PC-3 (cell line): ENCODE data around the gene GNGT1. TPM values are rescaled to one million over a fixed set of nuclear protein-coding genes. Genes with fewer than 3 reads are reported as not detected.
"Not testable (repeated sequence)": the region's sequence is repeated elsewhere in the genome, so short reads cannot be mapped to it uniquely, and the experiment has no call there.

Experiments
- ATAC-seq: fragments of 200-7000 bp; cut with Tn5 transposase; 2 replicates; pipeline ENCODE4 v1.9.1; 2020; ENCODE audit warnings: mild to moderate bottlenecking, moderate library complexity
- BruUV-seq: library from RNA; stranded (reverse); fragments of 400-500 nt; replicated peaks from 2 replicates; lab custom pipeline; 2021; lab: Mats Ljungman, UMichigan
- CTCF ChIA-PET: fragments of 300-600 bp; sonication (Branson Sonifier 250); formaldehyde crosslinking; loops from one replicate; lab custom pipeline; 2022; ENCODE audit warnings: antibody characterized with exemption; lab: Charles Lee
- POLR2A ChIA-PET: fragments of 300-600 bp; sonication (Branson Sonifier 250); formaldehyde crosslinking; loops from one replicate; lab custom pipeline; 2022; ENCODE audit warnings: antibody characterized with exemption; ENCODE audit not compliant: unreplicated experiment; lab: Charles Lee
- DNase-seq: peaks from one replicate; pipeline ENCODE4 v3.0.0-alpha.2; 2015
- H2AFZ ChIP-seq: fragments of 300-600 bp; sonication (generic); 2 replicates; pipeline ENCODE4 v1.6.0; 2016; ENCODE audit warnings: antibody characterized with exemption, low read length
- H3F3A ChIP-seq: fragments of 300-600 bp; sonication (generic); one replicate; pipeline ENCODE4 v1.6.0; 2017; ENCODE audit warnings: antibody characterized with exemption, low read length, control low read depth, mild to moderate bottlenecking; ENCODE audit not compliant: unreplicated experiment
- H3K27ac ChIP-seq: fragments of 300-600 bp; sonication (generic); 2 replicates; pipeline ENCODE4 v1.5.1; 2016; ENCODE audit warnings: mild to moderate bottlenecking, low read length
- H3K27me3 ChIP-seq: fragments of 300-600 bp; sonication (generic); 2 replicates; pipeline ENCODE4 v1.6.1; 2016; ENCODE audit warnings: low read length, mixed read lengths
- H3K36me3 ChIP-seq: fragments of 300-600 bp; sonication (generic); 2 replicates; pipeline ENCODE4 v1.6.1; 2016; ENCODE audit warnings: low read depth, mixed run types, low read length, mixed read lengths
- H3K4me1 ChIP-seq: fragments of 300-600 bp; sonication (generic); 2 replicates; pipeline ENCODE4 v1.5.1; 2016; ENCODE audit warnings: low read length; ENCODE audit not compliant: insufficient read depth
- H3K4me2 ChIP-seq: fragments of 300-600 bp; sonication (generic); 2 replicates; pipeline ENCODE4 v1.6.0; 2016; ENCODE audit warnings: low read length
- H3K4me3 ChIP-seq: fragments of 300-600 bp; sonication (generic); 2 replicates; pipeline ENCODE4 v1.5.1; 2016; ENCODE audit warnings: mild to moderate bottlenecking, low read length, mixed read lengths
- H3K79me2 ChIP-seq: fragments of 300-600 bp; sonication (generic); 2 replicates; pipeline ENCODE4 v1.6.1; 2017; ENCODE audit warnings: low read length, mixed read lengths
- H3K9ac ChIP-seq: fragments of 300-600 bp; sonication (generic); 2 replicates; pipeline ENCODE4 v1.6.0; 2016; ENCODE audit warnings: mild to moderate bottlenecking, low read length
- H3K9me2 ChIP-seq: fragments of 300-600 bp; sonication (generic); replicated peaks from 2 replicates; pipeline ENCODE4 v1.6.1; 2016; ENCODE audit warnings: mixed run types, low read length, mixed read lengths
- H3K9me3 ChIP-seq: fragments of 300-600 bp; sonication (generic); 2 replicates; pipeline ENCODE4 v1.6.1; 2016; ENCODE audit warnings: low read length, mixed read lengths
- H4K20me1 ChIP-seq: fragments of 300-600 bp; sonication (generic); 2 replicates; pipeline ENCODE4 v1.6.1; 2016; ENCODE audit warnings: low read length, mixed read lengths
- CTCF ChIP-seq: fragments of 300-600 bp; sonication (generic); conservative IDR thresholded peaks from 2 replicates; pipeline ENCODE4 v1.5.1; 2017; ENCODE audit warnings: antibody characterized with exemption, low read depth, mild to moderate bottlenecking, low read length
- EZH2 ChIP-seq: fragments of 300-600 bp; sonication (generic); IDR thresholded peaks from one replicate; pipeline ENCODE4 v1.6.1; 2017; ENCODE audit warnings: antibody characterized with exemption, mild to moderate bottlenecking, low read length; ENCODE audit not compliant: unreplicated experiment
- EZH2phosphoT487 ChIP-seq: fragments of 300-600 bp; sonication (generic); IDR thresholded peaks from 2 replicates; pipeline ENCODE4 v1.6.1; 2018; ENCODE audit warnings: mild to moderate bottlenecking, antibody characterized with exemption, low read length, borderline replicate concordance
- intact Hi-C: fragments of 100-400 bp; cut with micrococcal nuclease; formaldehyde crosslinking; loops from 2 replicates; pipeline ENCODE4 v1.9.0; 2023
- total RNA-seq: library from RNA; depleted of rRNA; stranded (reverse); fragments of >200 nt; gene quantifications from 2 replicates; pipeline ENCODE4 v1.2.3, GENCODE V29; 2014

The GNGT1 gene
- total RNA-seq, 1 experiment from 2014 or later: not detected

DNA sequence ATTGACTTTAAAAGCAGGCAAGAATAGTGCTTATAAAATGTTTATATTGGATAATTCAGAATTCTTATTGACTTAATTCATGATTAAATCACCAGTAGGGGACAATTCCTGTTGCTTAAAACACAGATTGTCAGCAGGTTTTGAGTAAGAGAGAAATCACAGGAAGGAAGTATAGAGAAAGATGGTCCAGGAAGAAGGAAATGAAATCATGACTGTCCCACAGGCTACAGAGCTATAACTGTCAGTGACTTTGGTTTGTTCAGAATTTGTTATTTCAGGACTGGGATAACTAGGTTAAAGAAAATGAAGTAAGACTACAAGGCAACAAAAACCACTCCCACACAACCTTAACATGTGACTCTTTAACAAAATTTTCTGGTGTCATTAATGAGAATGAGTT lies 6.8 kb downstream of the GNGT1 start:
- H3K9me3 ChIP-seq: no peaks in the 10 kb centered on the region
- CTCF ChIA-PET: interaction anchor here (0.6 kb wide), 1 partner anchor 65 kb away, joined by 3 read pairs; no protein-coding TSS in a partner anchor
- intact Hi-C loops: no loop called here
- no peak overlapping the region for H3K9ac ChIP-seq
- BruUV-seq: no TSS peak
- no peak overlapping the region for H2AFZ ChIP-seq
- no peaks in the 10 kb centered on the region for H3K9me2 ChIP-seq
- H3F3A ChIP-seq: no peaks in the 10 kb centered on the region
- POLR2A ChIA-PET: no interaction called here
- no peaks in the 10 kb centered on the region for H3K36me3 ChIP-seq
- TF ChIP-seq EZH2 (no peak), EZH2phosphoT487 (no peak), CTCF (no peak)
- no peaks in the 10 kb centered on the region for H4K20me1 ChIP-seq
- peaks cover 13% of the 10 kb centered on the region for H3K4me1 ChIP-seq
- no peak overlapping the region for H3K4me2 ChIP-seq
- no peak overlapping the region for H3K27ac ChIP-seq
- no peaks in the 10 kb centered on the region for H3K27me3 ChIP-seq
- DNase-seq: peak; percentile 8
- no peak for ATAC-seq
- no peak overlapping the region for H3K4me3 ChIP-seq
- no peaks in the 10 kb centered on the region for H3K79me2 ChIP-seq

- intact Hi-C loops: loop anchor here (2.0 kb wide), 1 partner anchor 90 kb away; the partner anchor contains the start of gene BET1
- ChIA-PET POLR2A (no interaction called here), CTCF (interaction anchor here (0.6 kb wide), 2 partner anchors 43 to 94 kb away, joined by 3 to 4 read pairs; no protein-coding TSS in a partner anchor)
- H3K4me3 ChIP-seq: peak overlapping the region; percentile 56
- H3K9ac ChIP-seq: no peak overlapping the region
- no peaks in the 10 kb centered on the region for H3K27me3 ChIP-seq
- TF ChIP-seq EZH2: no peak
- no peak for TF ChIP-seq CTCF
- no peak for TF ChIP-seq EZH2phosphoT487
- no peaks in the 10 kb centered on the region for H3F3A ChIP-seq
- ATAC-seq: peak; percentile 60
- no peaks in the 10 kb centered on the region for H3K36me3 ChIP-seq
- no peaks in the 10 kb centered on the region for H3K9me2 ChIP-seq
- H4K20me1 ChIP-seq: no peaks in the 10 kb centered on the region
- H3K4me1 ChIP-seq: peaks cover 13% of the 10 kb centered on the region
- BruUV-seq: no TSS peak
- peak overlapping the region; percentile 82 for H3K4me2 ChIP-seq
- H3K9me3 ChIP-seq: no peaks in the 10 kb centered on the region
- H3K79me2 ChIP-seq: no peaks in the 10 kb centered on the region
- peak overlapping the region; percentile 34; the same call in 1 of the 2 replicates for H3K27ac ChIP-seq
- peak; percentile 66 for DNase-seq
- 0 out of 2 replicates have a peak overlapping the region, but pooled peaks have one; percentile 30 for H2AFZ ChIP-seq
Measured at GRCh38 chr7:93914581-93915066, 8.3 kb downstream of the GNGT1 start.

DNA sequence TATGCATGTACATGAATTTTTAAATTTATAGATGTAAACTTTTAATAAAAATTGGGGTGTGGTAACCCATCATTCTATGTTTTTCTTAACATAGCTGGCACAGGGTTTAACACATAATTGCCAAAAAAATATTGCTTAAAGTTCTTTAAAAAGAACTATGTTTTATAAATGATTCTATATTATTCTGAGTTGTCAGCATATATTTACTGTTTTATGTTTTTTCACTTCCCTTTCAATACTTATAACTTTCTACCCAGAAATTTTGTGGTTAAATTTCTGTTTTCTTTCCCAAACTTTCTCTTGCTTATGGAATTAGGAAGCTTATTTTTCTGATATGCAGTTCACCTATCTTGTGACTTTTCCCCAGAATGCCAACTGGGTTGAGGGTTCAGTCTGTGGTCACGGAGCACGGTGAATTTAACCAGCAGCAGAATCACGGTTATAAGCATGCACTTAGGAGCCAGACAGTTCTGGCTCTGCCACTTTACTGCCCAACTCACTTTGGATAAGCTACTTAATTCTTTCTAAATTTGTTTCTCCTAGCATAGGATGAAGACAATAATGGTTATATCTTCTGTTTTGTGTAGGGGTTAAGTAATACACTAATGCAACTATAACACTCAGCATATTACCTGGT lies 9.0 kb downstream of the GNGT1 start:
- CTCF ChIA-PET: interaction anchor here (0.6 kb wide), 2 partner anchors 43 to 94 kb away, joined by 3 to 4 read pairs; no protein-coding TSS in a partner anchor
- H3K27me3 ChIP-seq, H3K79me2 ChIP-seq, POLR2A ChIA-PET, H3K9me3 ChIP-seq, H2AFZ ChIP-seq, H3K27ac ChIP-seq, H4K20me1 ChIP-seq, H3K4me3 ChIP-seq, BruUV-seq, H3K9ac ChIP-seq, H3F3A ChIP-seq, DNase-seq, H3K4me1 ChIP-seq, H3K36me3 ChIP-seq, H3K9me2 ChIP-seq, ATAC-seq: not testable (repeated sequence)
- 0 out of 2 replicates have a peak overlapping the region, but pooled peaks have one; percentile 82 for H3K4me2 ChIP-seq
- intact Hi-C loops: loop anchor here (2.0 kb wide), 1 partner anchor 89 kb away; the partner anchor contains the start of gene BET1

GRCh38 chr7:93915888-93916287 lies 9.5 kb downstream of the GNGT1 start:
- H3K27ac ChIP-seq, H2AFZ ChIP-seq, H3K4me2 ChIP-seq, H3K4me1 ChIP-seq, H3K79me2 ChIP-seq, H4K20me1 ChIP-seq, H3K9me2 ChIP-seq, POLR2A ChIA-PET, H3F3A ChIP-seq, H3K4me3 ChIP-seq, DNase-seq, H3K9ac ChIP-seq, H3K27me3 ChIP-seq, H3K36me3 ChIP-seq, BruUV-seq, H3K9me3 ChIP-seq, CTCF ChIA-PET: not testable (repeated sequence)
- intact Hi-C loops: loop anchor here (2.0 kb wide), 1 partner anchor 89 kb away; the partner anchor contains the start of gene BET1
- ATAC-seq: peak; percentile 17; the same call in 1 of the 2 replicates

DNA sequence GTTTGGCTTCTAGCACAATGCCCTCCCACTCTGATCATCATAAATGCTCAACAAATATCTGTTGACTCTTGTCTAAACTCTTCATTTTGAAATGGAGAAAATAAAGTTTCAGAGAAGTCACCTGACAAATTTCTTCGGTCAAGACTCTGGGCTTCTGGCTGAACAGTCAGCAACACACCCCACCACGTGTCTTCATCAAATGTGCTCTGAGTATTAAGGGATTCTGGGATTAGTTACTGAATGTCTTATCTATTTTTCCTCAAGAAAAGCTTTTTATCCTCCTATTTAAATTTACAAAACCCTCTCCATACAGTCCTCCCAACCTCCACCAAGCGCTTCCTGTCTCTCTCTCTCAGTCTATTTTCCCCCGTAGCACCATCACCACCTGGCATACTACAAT lies 9.9 kb downstream of the GNGT1 start:
- intact Hi-C loops, H2AFZ ChIP-seq, H3K9me2 ChIP-seq, BruUV-seq, H3K9ac ChIP-seq, H3K79me2 ChIP-seq, H3K27me3 ChIP-seq, H3K36me3 ChIP-seq, H3K4me1 ChIP-seq, H4K20me1 ChIP-seq, H3K4me2 ChIP-seq, POLR2A ChIA-PET, H3K27ac ChIP-seq, H3F3A ChIP-seq, CTCF ChIA-PET, DNase-seq, H3K9me3 ChIP-seq, ATAC-seq, H3K4me3 ChIP-seq: not testable (repeated sequence)
